Natural killer cell treated with Interleukin-12 subunit alpha and Interleukin-12 subunit beta and Interleukin-15 and Interleukin-18, amount 100 ng/mL, for 72 hours (primary cell): ENCODE data around the gene NT5C2. TPM values are rescaled to one million over a fixed set of nuclear protein-coding genes. Genes with fewer than 3 reads are reported as not detected.
"Not testable (repeated sequence)": the region's sequence is repeated elsewhere in the genome, so short reads cannot be mapped to it uniquely, and the experiment has no call there.

Experiments used
- ATAC-seq, 2 donors: fragments of 150-1000 bp; cut with Tn5 transposase in 1 of 2; sonication (Bioruptor Pico), chemical (Tn5 transposase) in 1 of 2; 2 replicates each; pipeline ENCODE4 v1.10.0; 2021
- DNase-seq: peaks from one replicate; pipeline ENCODE4 v3.0.0; 2022; ENCODE audit warnings: low spot score
- H3K27ac Mint-ChIP-seq, 2 donors: 1 replicate in 1 of 2; 2 replicates in 1 of 2; pipeline ENCODE4 v1.8.0; 2022; ENCODE audit warnings: mixed read lengths in 2 of 2, mild to moderate bottlenecking in 1 of 2, moderate library complexity in 1 of 2
- H3K27me3 Mint-ChIP-seq, 2 donors: 1 replicate in 1 of 2; 2 replicates in 1 of 2; pipeline ENCODE4 v1.8.0; 2022; ENCODE audit warnings: mixed read lengths in 2 of 2
- H3K36me3 Mint-ChIP-seq: one replicate; pipeline ENCODE4 v1.8.0; 2022; ENCODE audit warnings: mixed read lengths
- H3K4me1 Mint-ChIP-seq, 2 donors: 1 replicate in 1 of 2; 2 replicates in 1 of 2; pipeline ENCODE4 v1.8.0; 2022; ENCODE audit warnings: low read depth in 2 of 2, mixed read lengths in 2 of 2, mild to moderate bottlenecking in 1 of 2
- H3K4me3 Mint-ChIP-seq: one replicate; pipeline ENCODE4 v1.8.0; 2022; ENCODE audit warnings: mixed read lengths
- H3K9me3 Mint-ChIP-seq: 2 replicates; pipeline ENCODE4 v1.8.0; 2022; ENCODE audit warnings: mixed read lengths
- total RNA-seq, 2 donors: library from RNA; stranded (reverse); gene quantifications; one replicate each; pipeline ENCODE4 v1.2.3, GENCODE V29; 2022

Gene NT5C2
- 10 to 100 TPM; 60.2 to 75.0 TPM for total RNA-seq

GRCh38 chr10:103193107-103193819, at the start of gene NT5C2:
NT5C2 (minus strand) TSS chr10:103193272; CDS start chr10:103174958, 18,314 bp downstream.
- no peaks in the 10 kb centered on the region for H3K9me3 Mint-ChIP-seq
- peak within 1 kb of the TSS; percentile 97 to 99 for H3K27ac Mint-ChIP-seq
- no peaks in the 10 kb centered on the region for H3K36me3 Mint-ChIP-seq
- H3K4me3 Mint-ChIP-seq = peak within 1 kb of the TSS; percentile 91
- H3K27me3 Mint-ChIP-seq = no peaks in the 10 kb centered on the region
- H3K4me1 Mint-ChIP-seq = peaks cover 42 to 46% of the 10 kb centered on the region in 2 donors
- DNase-seq = peak; percentile 87
- peak; percentile 95 for ATAC-seq

- ATAC-seq (no peak), DNase-seq (no peak)
- H3K9me3 Mint-ChIP-seq = no peaks in the 10 kb centered on the region
- H3K4me1 Mint-ChIP-seq = peaks cover 4 to 6% of the 10 kb centered on the region in 2 donors
- H3K4me3 Mint-ChIP-seq = no peak overlapping the region
- no peaks in the 10 kb centered on the region for H3K36me3 Mint-ChIP-seq
- peaks cover 0 to 7% of the 10 kb centered on the region in 2 donors for H3K27me3 Mint-ChIP-seq
- H3K27ac Mint-ChIP-seq = no peak overlapping the region
These were observed 48.4 kb upstream of the NT5C2 start for GRCh38 chr10:103241262-103242011.

- peak in 1 of 2 donors; percentile 40 for ATAC-seq
These were observed 45.6 kb upstream of the NT5C2 start for GRCh38 chr10:103238506-103239252.

GRCh38 chr10:103235775-103236174, 42.7 kb upstream of the NT5C2 start:
- DNase-seq = no peak
- Mint-ChIP-seq H3K4me1 (peaks cover 4 to 6% of the 10 kb centered on the region in 2 donors), H3K9me3 (no peaks in the 10 kb centered on the region), H3K27me3 (peaks cover 0 to 6% of the 10 kb centered on the region in 2 donors), H3K27ac (no peak overlapping the region), H3K36me3 (no peaks in the 10 kb centered on the region), H3K4me3 (no peak overlapping the region)
- ATAC-seq = no peak

More at GRCh38 chr10:103238506-103239252, 45.6 kb upstream of the NT5C2 start:
- H3K4me3 Mint-ChIP-seq = no peak overlapping the region
- no peaks in the 10 kb centered on the region for H3K27me3 Mint-ChIP-seq
- no peaks in the 10 kb centered on the region for H3K9me3 Mint-ChIP-seq
- no peak overlapping the region for H3K27ac Mint-ChIP-seq
- H3K4me1 Mint-ChIP-seq = peaks cover 4 to 6% of the 10 kb centered on the region in 2 donors
- DNase-seq = no peak
- no peaks in the 10 kb centered on the region for H3K36me3 Mint-ChIP-seq

- ATAC-seq (no peak), DNase-seq (no peak)
- no peaks in the 10 kb centered on the region for H3K9me3 Mint-ChIP-seq
- H3K27me3 Mint-ChIP-seq = peaks cover 0 to 6% of the 10 kb centered on the region in 2 donors
- H3K4me1 Mint-ChIP-seq = no peaks in the 10 kb centered on the region
- no peak overlapping the region for H3K27ac Mint-ChIP-seq
- H3K36me3 Mint-ChIP-seq = no peaks in the 10 kb centered on the region
- no peak overlapping the region for H3K4me3 Mint-ChIP-seq
These were observed 39.9 kb upstream of the NT5C2 start for GRCh38 chr10:103232772-103233488.

GRCh38 chr10:103232131-103232673, 39.1 kb upstream of the NT5C2 start:
- Mint-ChIP-seq H3K9me3 (no peaks in the 10 kb centered on the region), H3K27me3 (peaks cover 2 to 6% of the 10 kb centered on the region in 2 donors), H3K4me1 (no peaks in the 10 kb centered on the region), H3K27ac (no peak overlapping the region), H3K36me3 (no peaks in the 10 kb centered on the region), H3K4me3 (no peak overlapping the region)
- ATAC-seq (no peak), DNase-seq (no peak)

- Mint-ChIP-seq H3K36me3 (no peaks in the 10 kb centered on the region), H3K27me3 (peaks cover 2 to 6% of the 10 kb centered on the region in 2 donors), H3K27ac (no peak overlapping the region), H3K4me1 (no peaks in the 10 kb centered on the region), H3K4me3 (no peak overlapping the region), H3K9me3 (no peaks in the 10 kb centered on the region)
- ATAC-seq = no peak
- DNase-seq = no peak
These were observed 38.0 kb upstream of the NT5C2 start for GRCh38 chr10:103231047-103231551.

GRCh38 chr10:103227416-103227815, 34.3 kb upstream of the NT5C2 start:
- no peak for ATAC-seq
- peaks cover 2 to 6% of the 10 kb centered on the region in 2 donors for H3K27me3 Mint-ChIP-seq
- no peak overlapping the region for H3K27ac Mint-ChIP-seq
- DNase-seq = no peak
- H3K9me3 Mint-ChIP-seq = peaks cover 8% of the 10 kb centered on the region
- H3K4me1 Mint-ChIP-seq = no peaks in the 10 kb centered on the region
- H3K36me3 Mint-ChIP-seq = peaks cover 11% of the 10 kb centered on the region
- no peak overlapping the region for H3K4me3 Mint-ChIP-seq

- no peak for ATAC-seq
- peaks cover 0 to 2% of the 10 kb centered on the region in 2 donors for H3K27me3 Mint-ChIP-seq
These were observed 32.9 kb upstream of the NT5C2 start for GRCh38 chr10:103225939-103226338.

GRCh38 chr10:103224721-103225120, 31.6 kb upstream of the NT5C2 start:
- H3K36me3 Mint-ChIP-seq = peaks cover 11% of the 10 kb centered on the region
- H3K4me3 Mint-ChIP-seq, H3K27ac Mint-ChIP-seq, ATAC-seq, H3K27me3 Mint-ChIP-seq, H3K4me1 Mint-ChIP-seq, H3K9me3 Mint-ChIP-seq, DNase-seq: not testable (repeated sequence)

More at GRCh38 chr10:103225939-103226338, 32.9 kb upstream of the NT5C2 start:
- Mint-ChIP-seq H3K27ac (no peak overlapping the region), H3K4me1 (no peaks in the 10 kb centered on the region), H3K9me3 (peaks cover 8% of the 10 kb centered on the region), H3K4me3 (no peak overlapping the region), H3K36me3 (peaks cover 11% of the 10 kb centered on the region)
- DNase-seq = no peak

- ATAC-seq = no peak
- Mint-ChIP-seq H3K36me3 (peaks cover 11% of the 10 kb centered on the region), H3K27me3 (peaks cover 0 to 2% of the 10 kb centered on the region in 2 donors), H3K4me1 (no peaks in the 10 kb centered on the region), H3K9me3 (peaks cover 8% of the 10 kb centered on the region), H3K4me3 (no peak overlapping the region), H3K27ac (no peak overlapping the region)
- DNase-seq = no peak
These were observed 31.1 kb upstream of the NT5C2 start for GRCh38 chr10:103224133-103224532.

GRCh38 chr10:103216362-103216761, 23.3 kb upstream of the NT5C2 start:
- H3K4me1 Mint-ChIP-seq, H3K9me3 Mint-ChIP-seq, ATAC-seq, H3K27ac Mint-ChIP-seq, DNase-seq, H3K4me3 Mint-ChIP-seq: not testable (repeated sequence)
- Mint-ChIP-seq H3K27me3 (peaks cover 10 to 20% of the 10 kb centered on the region in 2 donors), H3K36me3 (peaks cover 13% of the 10 kb centered on the region)

- Mint-ChIP-seq H3K27me3 (peaks cover 10 to 20% of the 10 kb centered on the region in 2 donors), H3K36me3 (peaks cover 13% of the 10 kb centered on the region), H3K9me3 (peaks cover 7% of the 10 kb centered on the region), H3K4me1 (no peaks in the 10 kb centered on the region), H3K4me3 (no peak overlapping the region), H3K27ac (no peak overlapping the region)
- ATAC-seq (no peak), DNase-seq (no peak)
These were observed 22.5 kb upstream of the NT5C2 start for GRCh38 chr10:103215601-103216000.
